PC-3 (cell line): ENCODE measurements around the gene NCBP3. TPM values are rescaled to one million over a fixed set of nuclear protein-coding genes. Genes with fewer than 3 reads are reported as not detected.

ENCODE experiments used
- ATAC-seq: fragments of 200-7000 bp; cut with Tn5 transposase; 2 replicates; pipeline ENCODE4 v1.9.1; 2020; ENCODE audit warnings: mild to moderate bottlenecking, moderate library complexity
- BruUV-seq: library from RNA; stranded (reverse); fragments of 400-500 nt; replicated peaks from 2 replicates; lab custom pipeline; 2021; lab: Mats Ljungman, UMichigan
- CTCF ChIA-PET: fragments of 300-600 bp; sonication (Branson Sonifier 250); formaldehyde crosslinking; loops from one replicate; lab custom pipeline; 2022; ENCODE audit warnings: antibody characterized with exemption; lab: Charles Lee
- POLR2A ChIA-PET: fragments of 300-600 bp; sonication (Branson Sonifier 250); formaldehyde crosslinking; loops from one replicate; lab custom pipeline; 2022; ENCODE audit warnings: antibody characterized with exemption; ENCODE audit not compliant: unreplicated experiment; lab: Charles Lee
- DNase-seq: peaks from one replicate; pipeline ENCODE4 v3.0.0-alpha.2; 2015
- H2AFZ ChIP-seq: fragments of 300-600 bp; sonication (generic); 2 replicates; pipeline ENCODE4 v1.6.0; 2016; ENCODE audit warnings: antibody characterized with exemption, low read length
- H3F3A ChIP-seq: fragments of 300-600 bp; sonication (generic); one replicate; pipeline ENCODE4 v1.6.0; 2017; ENCODE audit warnings: antibody characterized with exemption, low read length, control low read depth, mild to moderate bottlenecking; ENCODE audit not compliant: unreplicated experiment
- H3K27ac ChIP-seq: fragments of 300-600 bp; sonication (generic); 2 replicates; pipeline ENCODE4 v1.5.1; 2016; ENCODE audit warnings: mild to moderate bottlenecking, low read length
- H3K27me3 ChIP-seq: fragments of 300-600 bp; sonication (generic); 2 replicates; pipeline ENCODE4 v1.6.1; 2016; ENCODE audit warnings: low read length, mixed read lengths
- H3K36me3 ChIP-seq: fragments of 300-600 bp; sonication (generic); 2 replicates; pipeline ENCODE4 v1.6.1; 2016; ENCODE audit warnings: low read depth, mixed run types, low read length, mixed read lengths
- H3K4me1 ChIP-seq: fragments of 300-600 bp; sonication (generic); 2 replicates; pipeline ENCODE4 v1.5.1; 2016; ENCODE audit warnings: low read length; ENCODE audit not compliant: insufficient read depth
- H3K4me2 ChIP-seq: fragments of 300-600 bp; sonication (generic); 2 replicates; pipeline ENCODE4 v1.6.0; 2016; ENCODE audit warnings: low read length
- H3K4me3 ChIP-seq: fragments of 300-600 bp; sonication (generic); 2 replicates; pipeline ENCODE4 v1.5.1; 2016; ENCODE audit warnings: mild to moderate bottlenecking, low read length, mixed read lengths
- H3K79me2 ChIP-seq: fragments of 300-600 bp; sonication (generic); 2 replicates; pipeline ENCODE4 v1.6.1; 2017; ENCODE audit warnings: low read length, mixed read lengths
- H3K9ac ChIP-seq: fragments of 300-600 bp; sonication (generic); 2 replicates; pipeline ENCODE4 v1.6.0; 2016; ENCODE audit warnings: mild to moderate bottlenecking, low read length
- H3K9me2 ChIP-seq: fragments of 300-600 bp; sonication (generic); replicated peaks from 2 replicates; pipeline ENCODE4 v1.6.1; 2016; ENCODE audit warnings: mixed run types, low read length, mixed read lengths
- H3K9me3 ChIP-seq: fragments of 300-600 bp; sonication (generic); 2 replicates; pipeline ENCODE4 v1.6.1; 2016; ENCODE audit warnings: low read length, mixed read lengths
- H4K20me1 ChIP-seq: fragments of 300-600 bp; sonication (generic); 2 replicates; pipeline ENCODE4 v1.6.1; 2016; ENCODE audit warnings: low read length, mixed read lengths
- CTCF ChIP-seq: fragments of 300-600 bp; sonication (generic); conservative IDR thresholded peaks from 2 replicates; pipeline ENCODE4 v1.5.1; 2017; ENCODE audit warnings: antibody characterized with exemption, low read depth, mild to moderate bottlenecking, low read length
- EZH2 ChIP-seq: fragments of 300-600 bp; sonication (generic); IDR thresholded peaks from one replicate; pipeline ENCODE4 v1.6.1; 2017; ENCODE audit warnings: antibody characterized with exemption, mild to moderate bottlenecking, low read length; ENCODE audit not compliant: unreplicated experiment
- EZH2phosphoT487 ChIP-seq: fragments of 300-600 bp; sonication (generic); IDR thresholded peaks from 2 replicates; pipeline ENCODE4 v1.6.1; 2018; ENCODE audit warnings: mild to moderate bottlenecking, antibody characterized with exemption, low read length, borderline replicate concordance
- intact Hi-C: fragments of 100-400 bp; cut with micrococcal nuclease; formaldehyde crosslinking; loops from 2 replicates; pipeline ENCODE4 v1.9.0; 2023
- total RNA-seq: library from RNA; depleted of rRNA; stranded (reverse); fragments of >200 nt; gene quantifications from 2 replicates; pipeline ENCODE4 v1.2.3, GENCODE V29; 2014

Gene NCBP3
- total RNA-seq, 1 experiment from 2014 or later: 21.0 TPM

GRCh38 chr17:3799181-3799945 is 46.7 kb downstream of the NCBP3 start:
- CTCF ChIA-PET: no interaction called here

GRCh38 chr17:3798273-3799180 is 47.5 kb downstream of the NCBP3 start:
- Histone ChIP-seq H3K36me3 (no peaks in the 10 kb centered on the region), H3K9me2 (no peaks in the 10 kb centered on the region), H2AFZ (no peak overlapping the region), H3K9me3 (no peaks in the 10 kb centered on the region), H3K4me2 (no peak overlapping the region), H3F3A (peaks cover 3% of the 10 kb centered on the region), H3K4me1 (peaks cover 31% of the 10 kb centered on the region), H3K27me3 (no peaks in the 10 kb centered on the region), H4K20me1 (no peaks in the 10 kb centered on the region), H3K4me3 (no peak overlapping the region), H3K9ac (no peak overlapping the region), H3K79me2 (no peaks in the 10 kb centered on the region), H3K27ac (no peak overlapping the region)
- DNase-seq (peak; percentile 13), ATAC-seq (no peak)
- intact Hi-C loops: no loop called here
- ChIA-PET POLR2A (no interaction called here), CTCF (no interaction called here)
- BruUV-seq: no TSS peak
- TF ChIP-seq CTCF: no peak
- TF ChIP-seq EZH2: no peak
- no peak for TF ChIP-seq EZH2phosphoT487

More at GRCh38 chr17:3799181-3799945, 46.7 kb downstream of the NCBP3 start:
- Histone ChIP-seq H3K36me3 (no peaks in the 10 kb centered on the region), H3K9me2 (no peaks in the 10 kb centered on the region), H3K4me2 (no peak overlapping the region), H3K9me3 (no peaks in the 10 kb centered on the region), H4K20me1 (no peaks in the 10 kb centered on the region), H2AFZ (no peak overlapping the region), H3K9ac (no peak overlapping the region), H3K4me3 (no peak overlapping the region), H3K4me1 (peaks cover 31% of the 10 kb centered on the region), H3K27ac (no peak overlapping the region), H3K79me2 (no peaks in the 10 kb centered on the region), H3F3A (peaks cover 3% of the 10 kb centered on the region), H3K27me3 (no peaks in the 10 kb centered on the region)
- intact Hi-C loops: no loop called here
- POLR2A ChIA-PET: no interaction called here
- no TSS peak for BruUV-seq
- TF ChIP-seq CTCF (no peak), EZH2phosphoT487 (no peak), EZH2 (no peak)
- DNase-seq (no peak), ATAC-seq (no peak)
